ENCODE measurements around the gene PZP. TPM values are rescaled to one million over a fixed set of nuclear protein-coding genes. Genes with fewer than 3 reads are reported as not detected.
A peak's percentile ranks its signal among the peaks of the same experiment; 100 is the strongest.

Gene PZP
- total and polyA plus RNA-seq, 2 of the 13 experiments (the other 11 are each of a cell fraction or from before 2014, with no cell fraction given): 0.07 to 0.89 TPM

- TF ChIP-seq ZNF503 (CRISPR knock-in tag; IDR thresholded peaks at IDR 0.05): no peak
- no peak for TF ChIP-seq ZNF746 (CRISPR knock-in tag; IDR thresholded peaks at IDR 0.05)
- TF ChIP-seq ZNF496 (CRISPR knock-in tag; IDR thresholded peaks at IDR 0.05; ENCODE audit: insufficient replicate concordance): no peak
- TF ChIP-seq MXD3 (CRISPR knock-in tag; IDR thresholded peaks at IDR 0.05): no peak
- TF ChIP-seq ZNF530 (CRISPR knock-in tag; IDR thresholded peaks at IDR 0.05; ENCODE audit: low read depth): no peak
- TF ChIP-seq NFE2L1 (CRISPR knock-in tag; IDR thresholded peaks at IDR 0.05; ENCODE audit: borderline replicate concordance): no peak
- TF ChIP-seq ZNF138 (CRISPR knock-in tag; IDR thresholded peaks at IDR 0.05; ENCODE audit: low read depth): no peak
- TF ChIP-seq HHEX (CRISPR knock-in tag; IDR thresholded peaks at IDR 0.05): no peak
- TF ChIP-seq ZNF691 (CRISPR knock-in tag; IDR thresholded peaks at IDR 0.05; ENCODE audit: borderline replicate concordance, low read depth): no peak
- TF ChIP-seq REXO4 (CRISPR knock-in tag; IDR thresholded peaks at IDR 0.05; ENCODE audit: borderline replicate concordance): no peak
- TF ChIP-seq MIXL1 (CRISPR knock-in tag; IDR thresholded peaks at IDR 0.05): 0 out of 2 replicates have a peak, but pooled peaks have one; percentile 44
- no peak for TF ChIP-seq TCF7L2 (IDR thresholded peaks at IDR 0.05; ENCODE audit: low read depth, low read length)
- no peak for TF ChIP-seq ZNF407 (CRISPR knock-in tag; IDR thresholded peaks at IDR 0.05; ENCODE audit: not compliant biosample characterization)
- no peak for TF ChIP-seq HMGXB4 (CRISPR knock-in tag; IDR thresholded peaks at IDR 0.05; ENCODE audit: borderline replicate concordance in 1 of 2, low read depth in 1 of 2)
- TF ChIP-seq ZNF816 (CRISPR knock-in tag; IDR thresholded peaks at IDR 0.05; ENCODE audit: borderline replicate concordance): no peak
- TF ChIP-seq ZNF773 (CRISPR knock-in tag; IDR thresholded peaks at IDR 0.05; ENCODE audit: borderline replicate concordance): no peak
Observed at GRCh38 chr12:9243999-9244649, 35.9 kb upstream of the PZP start (continued).
